Liver (tissue), 9 donors: ENCODE measurements around the gene SLC6A12. TPM values are rescaled to one million over a fixed set of nuclear protein-coding genes. Genes with fewer than 3 reads are reported as not detected.

Experiments
- DNase-seq: peaks from one replicate; pipeline ENCODE4 v3.0.0-alpha.2; 2017; ENCODE audit warnings: low spot score
- H3K27ac ChIP-seq, 2 donors: one replicate each; pipeline ENCODE4 v1.7.0; 2013; ENCODE audit warnings: inconsistent platforms in 2 of 2, low read length in 2 of 2, control low read depth in 1 of 2, low read depth in 1 of 2, mild to moderate bottlenecking in 1 of 2
- H3K27me3 ChIP-seq, 4 donors: one replicate each; pipeline versions ENCODE4 v1.6.1 to v1.7.0; 2013; ENCODE audit warnings: low read length in 3 of 4, inconsistent platforms in 1 of 4, mild to moderate bottlenecking in 1 of 4, moderate library complexity in 1 of 4; ENCODE audit not compliant: control insufficient read depth in 4 of 4, insufficient read depth in 4 of 4
- H3K36me3 ChIP-seq, 4 donors: one replicate each; pipeline versions ENCODE4 v1.6.1 to v1.7.0; 2013; ENCODE audit warnings: low read length in 3 of 4, mild to moderate bottlenecking in 3 of 4, low read depth in 1 of 4, moderate library complexity in 1 of 4; ENCODE audit not compliant: control insufficient read depth in 4 of 4, insufficient read depth in 3 of 4
- H3K4me1 ChIP-seq, 4 donors: one replicate each; pipeline versions ENCODE4 v1.6.1 to v1.7.0; 2013; ENCODE audit warnings: low read length in 3 of 4, mild to moderate bottlenecking in 3 of 4, moderate library complexity in 1 of 4; ENCODE audit not compliant: control insufficient read depth in 4 of 4, insufficient read depth in 4 of 4
- H3K4me3 ChIP-seq, 3 donors: one replicate each; pipeline versions ENCODE4 v1.6.1 to v1.7.0; 2013; ENCODE audit warnings: low read length in 3 of 3, control low read depth in 1 of 3, low read depth in 1 of 3, mild to moderate bottlenecking in 1 of 3
- H3K9ac ChIP-seq, 2 donors: one replicate each; pipeline ENCODE4 v1.7.0; 2013; ENCODE audit warnings: low read length in 2 of 2, mild to moderate bottlenecking in 2 of 2, moderate library complexity in 2 of 2, control low read depth in 1 of 2, low read depth in 1 of 2
- H3K9me3 ChIP-seq, 4 donors: one replicate each; pipeline versions ENCODE4 v1.6.1 to v1.7.0; 2013; ENCODE audit warnings: low read length in 3 of 4; ENCODE audit not compliant: control insufficient read depth in 4 of 4
- EGR1 ChIP-seq, 2 donors: IDR thresholded peaks; 2 replicates each; pipeline ENCODE4 v1.6.1; 2016 to 2018; ENCODE audit warnings: antibody characterized with exemption in 2 of 2, low read depth in 2 of 2
- FOXA1 ChIP-seq: IDR thresholded peaks from 2 replicates; pipeline ENCODE4 v1.6.1; 2016; ENCODE audit warnings: antibody characterized with exemption
- FOXA2 ChIP-seq: IDR thresholded peaks from 2 replicates; pipeline ENCODE4 v1.6.1; 2016; ENCODE audit warnings: antibody characterized with exemption
- GABPA ChIP-seq, 2 donors: IDR thresholded peaks in 1 of 2; conservative IDR thresholded peaks in 1 of 2; 2 replicates each; pipeline ENCODE4 v1.6.1; 2016; ENCODE audit warnings: antibody characterized with exemption in 2 of 2, mild to moderate bottlenecking in 1 of 2, moderate library complexity in 1 of 2
- HNF4A ChIP-seq, 2 donors: conservative IDR thresholded peaks; 2 replicates each; pipeline ENCODE4 v1.6.1; 2016; ENCODE audit warnings: antibody characterized with exemption in 2 of 2, mild to moderate bottlenecking in 2 of 2
- HNF4G ChIP-seq: IDR thresholded peaks from 2 replicates; pipeline ENCODE4 v1.6.1; 2016; ENCODE audit warnings: antibody characterized with exemption
- JUND ChIP-seq, 2 donors: IDR thresholded peaks; 2 replicates each; pipeline ENCODE4 v1.6.1; 2016; ENCODE audit warnings: antibody characterized with exemption in 2 of 2
- NR2F2 ChIP-seq: IDR thresholded peaks from 2 replicates; pipeline ENCODE4 v1.6.1; 2016; ENCODE audit warnings: antibody characterized with exemption
- RAD21 ChIP-seq, 2 donors: IDR thresholded peaks; 2 replicates each; pipeline ENCODE4 v1.6.1; 2016; ENCODE audit warnings: antibody characterized with exemption in 2 of 2, mild to moderate bottlenecking in 2 of 2
- RXRA ChIP-seq, 2 donors: IDR thresholded peaks; 2 replicates each; pipeline ENCODE4 v1.6.1; 2017 to 2018; ENCODE audit warnings: antibody characterized with exemption in 2 of 2, mild to moderate bottlenecking in 1 of 2
- SP1 ChIP-seq: IDR thresholded peaks from 2 replicates; pipeline ENCODE4 v1.6.1; 2018; ENCODE audit warnings: antibody characterized with exemption, mild to moderate bottlenecking
- TAF1 ChIP-seq: conservative IDR thresholded peaks from 2 replicates; pipeline ENCODE4 v1.6.1; 2016; ENCODE audit warnings: antibody characterized with exemption, mild to moderate bottlenecking
- YY1 ChIP-seq: IDR thresholded peaks from 2 replicates; pipeline ENCODE4 v1.6.1; 2016; ENCODE audit warnings: antibody characterized with exemption, mild to moderate bottlenecking
- WGBS: extraction: QIAGEN DNeasy Blood & Tissue Kit; methylation state at CpG from one replicate; pipeline ENCODE4 v1.1.7; 2013; 5-methylcytosine and 5-hydroxymethylcytosine counted together
- polyA plus RNA-seq, 2 donors: library from polyadenylated mRNA; stranded (reverse) in 1 of 2; unstranded in 1 of 2; fragments of 200-250 nt in 1 of 2; fragments of >200 nt in 1 of 2; fragmentation: Nextera tagmentation in 1 of 2; extraction: Ambion mirVana in 1 of 2; gene quantifications; one replicate each; pipeline versions ENCODE4 v1.2.1 to v1.2.3, GENCODE V29; 2013 to 2015
- total RNA-seq, 2 donors: library from RNA; depleted of rRNA; stranded (reverse); fragments of >200 nt; gene quantifications; one replicate each; pipeline ENCODE4 v1.2.3, GENCODE V29; 2014
- TF ChIP-seq, protein P1 (sequence below): fragments of 150-350 bp; IDR thresholded peaks from 2 replicates; pipeline ENCODE4 v1.5.1; 2017; ENCODE audit warnings: improper control_type of control experiment, low read depth, low read length; ENCODE audit not compliant: missing input control
- TF ChIP-seq, protein P2 (sequence below): IDR thresholded peaks from 2 replicates; pipeline ENCODE4 v1.6.1; 2016; ENCODE audit warnings: antibody characterized with exemption, mild to moderate bottlenecking
- TF ChIP-seq, protein P3 (sequence below): IDR thresholded peaks from 2 replicates; pipeline ENCODE4 v1.6.1; 2016; ENCODE audit warnings: antibody characterized with exemption
- TF ChIP-seq, protein P4 (sequence below): IDR thresholded peaks from 2 replicates; pipeline ENCODE4 v1.6.1; 2016; ENCODE audit warnings: antibody characterized with exemption
- TF ChIP-seq, protein P5 (sequence below): IDR thresholded peaks from 2 replicates; pipeline ENCODE4 v1.6.1; 2016; ENCODE audit warnings: antibody characterized with exemption
- donor health status: healthy.
- donor health status: healthy.
- donor health status: healthy.
- donor health status: healthy.
- donor health status: healthy.

The SLC6A12 gene
- total and polyA plus RNA-seq, 4 donors, result 18.2 to 30.3 (median 23.2) TPM

DNA sequence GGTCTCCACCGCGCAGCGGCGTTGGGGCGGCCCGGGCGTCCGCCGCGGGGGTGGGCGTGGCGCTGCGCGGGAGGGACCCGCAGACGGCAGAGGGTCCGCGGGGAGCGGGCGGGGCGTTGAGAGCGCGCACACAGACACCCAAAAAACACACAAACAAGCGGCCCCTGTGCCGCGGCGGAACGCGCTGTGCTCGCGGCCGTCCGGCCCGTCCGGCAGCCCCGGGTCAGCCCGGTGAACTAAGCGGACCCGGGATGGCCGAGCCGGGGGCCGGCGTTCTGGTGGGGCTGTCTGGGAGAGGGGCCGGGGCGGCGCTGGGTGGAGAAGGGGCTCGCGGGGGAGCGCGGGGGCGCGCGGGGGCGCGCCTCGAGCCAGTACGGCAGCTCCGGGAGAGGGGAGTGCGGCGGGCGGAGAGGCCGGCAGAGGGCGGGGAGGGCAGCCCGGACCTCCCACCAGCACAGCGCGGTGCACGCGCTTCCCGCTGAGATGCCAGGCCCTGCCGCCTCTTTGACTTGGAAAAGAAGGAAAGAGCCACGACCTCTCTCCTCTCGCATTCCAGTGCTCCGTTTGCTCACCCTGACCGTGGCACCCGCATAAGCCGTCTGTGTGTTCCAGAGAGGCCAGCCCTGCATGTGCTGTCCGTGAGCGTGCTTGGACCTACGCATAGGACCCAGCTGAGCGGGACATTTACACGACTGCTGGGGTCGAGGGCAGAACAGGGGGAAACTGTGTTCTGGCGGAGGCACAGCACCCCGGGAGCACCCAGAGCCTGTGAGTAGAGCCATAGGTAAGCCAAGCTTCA, 10.3 kb downstream of the SLC6A12 start:
- Histone ChIP-seq H3K9ac (no peak overlapping the region), H3K27me3 (no peaks in the 10 kb centered on the region), H3K4me1 (peaks cover 0 to 6% (median 0%) of the 10 kb centered on the region in 4 donors), H3K4me3 (peak overlapping the region in 1 of 3 donors; percentile 22), H3K36me3 (peaks cover 1 to 53% (median 42%) of the 10 kb centered on the region in 4 donors), H3K9me3 (no peaks in the 10 kb centered on the region), H3K27ac (no peak overlapping the region)
- TF ChIP-seq HNF4G (no peak), HNF4A (conservative IDR thresholded peaks at IDR 0.05) (no peak), JUND (IDR thresholded peaks at IDR 0.05) (no peak), YY1 (no peak), RAD21 (IDR thresholded peaks at IDR 0.05) (no peak), TAF1 (no peak), FOXA2 (no peak), EGR1 (IDR thresholded peaks at IDR 0.05; ENCODE audit: low read depth in 2 of 2) (no peak), FOXA1 (no peak), RXRA (IDR thresholded peaks at IDR 0.05) (no peak), GABPA (IDR thresholded peaks at IDR 0.05 in 1 of 2, conservative IDR thresholded peaks at IDR 0.05 in 1 of 2) (no peak), SP1 (no peak), NR2F2 (no peak)
- TF ChIP-seq, protein P1, sequence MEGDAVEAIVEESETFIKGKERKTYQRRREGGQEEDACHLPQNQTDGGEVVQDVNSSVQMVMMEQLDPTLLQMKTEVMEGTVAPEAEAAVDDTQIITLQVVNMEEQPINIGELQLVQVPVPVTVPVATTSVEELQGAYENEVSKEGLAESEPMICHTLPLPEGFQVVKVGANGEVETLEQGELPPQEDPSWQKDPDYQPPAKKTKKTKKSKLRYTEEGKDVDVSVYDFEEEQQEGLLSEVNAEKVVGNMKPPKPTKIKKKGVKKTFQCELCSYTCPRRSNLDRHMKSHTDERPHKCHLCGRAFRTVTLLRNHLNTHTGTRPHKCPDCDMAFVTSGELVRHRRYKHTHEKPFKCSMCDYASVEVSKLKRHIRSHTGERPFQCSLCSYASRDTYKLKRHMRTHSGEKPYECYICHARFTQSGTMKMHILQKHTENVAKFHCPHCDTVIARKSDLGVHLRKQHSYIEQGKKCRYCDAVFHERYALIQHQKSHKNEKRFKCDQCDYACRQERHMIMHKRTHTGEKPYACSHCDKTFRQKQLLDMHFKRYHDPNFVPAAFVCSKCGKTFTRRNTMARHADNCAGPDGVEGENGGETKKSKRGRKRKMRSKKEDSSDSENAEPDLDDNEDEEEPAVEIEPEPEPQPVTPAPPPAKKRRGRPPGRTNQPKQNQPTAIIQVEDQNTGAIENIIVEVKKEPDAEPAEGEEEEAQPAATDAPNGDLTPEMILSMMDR, result no peak
- TF ChIP-seq, protein P2, sequence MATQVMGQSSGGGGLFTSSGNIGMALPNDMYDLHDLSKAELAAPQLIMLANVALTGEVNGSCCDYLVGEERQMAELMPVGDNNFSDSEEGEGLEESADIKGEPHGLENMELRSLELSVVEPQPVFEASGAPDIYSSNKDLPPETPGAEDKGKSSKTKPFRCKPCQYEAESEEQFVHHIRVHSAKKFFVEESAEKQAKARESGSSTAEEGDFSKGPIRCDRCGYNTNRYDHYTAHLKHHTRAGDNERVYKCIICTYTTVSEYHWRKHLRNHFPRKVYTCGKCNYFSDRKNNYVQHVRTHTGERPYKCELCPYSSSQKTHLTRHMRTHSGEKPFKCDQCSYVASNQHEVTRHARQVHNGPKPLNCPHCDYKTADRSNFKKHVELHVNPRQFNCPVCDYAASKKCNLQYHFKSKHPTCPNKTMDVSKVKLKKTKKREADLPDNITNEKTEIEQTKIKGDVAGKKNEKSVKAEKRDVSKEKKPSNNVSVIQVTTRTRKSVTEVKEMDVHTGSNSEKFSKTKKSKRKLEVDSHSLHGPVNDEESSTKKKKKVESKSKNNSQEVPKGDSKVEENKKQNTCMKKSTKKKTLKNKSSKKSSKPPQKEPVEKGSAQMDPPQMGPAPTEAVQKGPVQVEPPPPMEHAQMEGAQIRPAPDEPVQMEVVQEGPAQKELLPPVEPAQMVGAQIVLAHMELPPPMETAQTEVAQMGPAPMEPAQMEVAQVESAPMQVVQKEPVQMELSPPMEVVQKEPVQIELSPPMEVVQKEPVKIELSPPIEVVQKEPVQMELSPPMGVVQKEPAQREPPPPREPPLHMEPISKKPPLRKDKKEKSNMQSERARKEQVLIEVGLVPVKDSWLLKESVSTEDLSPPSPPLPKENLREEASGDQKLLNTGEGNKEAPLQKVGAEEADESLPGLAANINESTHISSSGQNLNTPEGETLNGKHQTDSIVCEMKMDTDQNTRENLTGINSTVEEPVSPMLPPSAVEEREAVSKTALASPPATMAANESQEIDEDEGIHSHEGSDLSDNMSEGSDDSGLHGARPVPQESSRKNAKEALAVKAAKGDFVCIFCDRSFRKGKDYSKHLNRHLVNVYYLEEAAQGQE, result no peak
- TF ChIP-seq, protein P3, sequence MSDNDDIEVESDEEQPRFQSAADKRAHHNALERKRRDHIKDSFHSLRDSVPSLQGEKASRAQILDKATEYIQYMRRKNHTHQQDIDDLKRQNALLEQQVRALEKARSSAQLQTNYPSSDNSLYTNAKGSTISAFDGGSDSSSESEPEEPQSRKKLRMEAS, result no peak
- TF ChIP-seq, protein P4, sequence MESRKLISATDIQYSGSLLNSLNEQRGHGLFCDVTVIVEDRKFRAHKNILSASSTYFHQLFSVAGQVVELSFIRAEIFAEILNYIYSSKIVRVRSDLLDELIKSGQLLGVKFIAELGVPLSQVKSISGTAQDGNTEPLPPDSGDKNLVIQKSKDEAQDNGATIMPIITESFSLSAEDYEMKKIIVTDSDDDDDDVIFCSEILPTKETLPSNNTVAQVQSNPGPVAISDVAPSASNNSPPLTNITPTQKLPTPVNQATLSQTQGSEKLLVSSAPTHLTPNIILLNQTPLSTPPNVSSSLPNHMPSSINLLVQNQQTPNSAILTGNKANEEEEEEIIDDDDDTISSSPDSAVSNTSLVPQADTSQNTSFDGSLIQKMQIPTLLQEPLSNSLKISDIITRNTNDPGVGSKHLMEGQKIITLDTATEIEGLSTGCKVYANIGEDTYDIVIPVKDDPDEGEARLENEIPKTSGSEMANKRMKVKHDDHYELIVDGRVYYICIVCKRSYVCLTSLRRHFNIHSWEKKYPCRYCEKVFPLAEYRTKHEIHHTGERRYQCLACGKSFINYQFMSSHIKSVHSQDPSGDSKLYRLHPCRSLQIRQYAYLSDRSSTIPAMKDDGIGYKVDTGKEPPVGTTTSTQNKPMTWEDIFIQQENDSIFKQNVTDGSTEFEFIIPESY, result no peak
- TF ChIP-seq, protein P5, sequence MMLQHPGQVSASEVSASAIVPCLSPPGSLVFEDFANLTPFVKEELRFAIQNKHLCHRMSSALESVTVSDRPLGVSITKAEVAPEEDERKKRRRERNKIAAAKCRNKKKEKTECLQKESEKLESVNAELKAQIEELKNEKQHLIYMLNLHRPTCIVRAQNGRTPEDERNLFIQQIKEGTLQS, result no peak
- 60% methylated on average over 84 of the region's 84 CpGs for WGBS
- no peak for DNase-seq
